HG03575 (cell line): ENCODE measurements around the gene PARD3B.

ENCODE experiments used
- ATAC-seq: cut with Tn5 transposase; IDR thresholded peaks from one replicate; pipeline ENCODE4 v1.9.1; 2021; ENCODE audit not compliant: unreplicated experiment, insufficient number of reproducible peaks, low FRiP score; ENCODE audit errors: extremely low read depth

PARD3B gene

GRCh38 chr2:204846471-204846870 is 301.2 kb downstream of the PARD3B start:
- ATAC-seq: no peak

- no peak for ATAC-seq
Observed at GRCh38 chr2:204849892-204850291, 304.6 kb downstream of the PARD3B start.

GRCh38 chr2:204850581-204850980 is 305.3 kb downstream of the PARD3B start:
- ATAC-seq: no peak

DNA sequence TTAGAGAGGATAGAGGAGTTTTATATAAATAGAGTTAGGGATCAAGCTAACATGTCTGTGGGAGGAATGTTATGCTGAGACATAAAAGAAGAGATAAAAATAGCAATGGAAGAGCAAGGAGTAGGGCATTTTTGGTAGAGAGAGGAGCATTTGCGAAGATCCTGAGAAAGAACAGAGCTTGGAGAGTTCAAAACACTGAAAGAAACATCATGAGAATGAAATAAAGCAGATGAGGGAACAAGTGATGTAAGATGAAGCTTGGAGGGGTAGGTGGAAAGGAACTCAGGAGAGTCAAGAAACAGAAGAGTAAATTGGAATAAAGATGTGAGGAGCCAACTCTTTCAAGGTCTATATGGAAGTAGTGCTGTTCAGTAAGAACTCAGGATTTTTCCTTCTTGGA is 308.6 kb downstream of the PARD3B start:
- ATAC-seq: no peak

DNA sequence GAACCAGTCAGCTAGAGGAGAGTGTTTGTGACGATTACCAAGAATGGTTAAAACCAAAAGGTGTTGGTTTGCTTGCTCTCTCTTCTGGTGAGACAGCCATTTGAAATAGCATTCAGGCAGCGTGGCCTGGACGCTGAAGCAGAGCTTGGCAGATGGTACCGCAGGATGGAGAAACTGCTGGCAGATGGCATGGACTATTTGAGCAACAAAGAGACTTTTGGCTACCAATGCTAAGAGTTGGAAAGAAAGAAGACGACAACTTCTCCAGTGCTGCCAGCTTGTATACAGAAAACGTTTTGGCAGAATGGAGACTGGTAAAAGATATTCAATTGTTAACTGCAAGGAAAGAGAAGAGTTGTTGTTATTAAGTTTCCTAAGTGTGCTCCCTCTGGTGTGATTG is 315.0 kb downstream of the PARD3B start:
- no peak for ATAC-seq

DNA sequence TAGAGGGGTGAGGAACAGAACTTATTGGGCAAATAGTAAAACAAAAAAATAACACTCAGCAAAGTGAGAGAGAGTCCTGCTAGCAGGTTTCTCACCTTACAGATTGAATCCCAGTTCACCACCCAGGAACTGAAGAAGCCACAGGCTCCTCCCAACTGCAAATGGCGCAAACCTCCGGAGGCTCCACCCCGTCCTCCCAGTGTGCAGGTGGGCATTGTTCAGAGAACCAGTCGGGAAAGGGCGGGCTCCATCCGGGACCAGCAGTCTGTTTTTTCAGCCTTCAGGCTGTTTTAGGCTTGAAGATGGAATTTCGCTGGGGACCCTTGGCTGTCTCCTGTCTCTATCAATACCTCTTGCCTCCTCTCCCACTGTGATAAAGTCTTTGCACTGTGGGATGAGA is 317.5 kb downstream of the PARD3B start:
- ATAC-seq: no peak

GRCh38 chr2:204863336-204863735 is 318.1 kb downstream of the PARD3B start:
- ATAC-seq: no peak

DNA sequence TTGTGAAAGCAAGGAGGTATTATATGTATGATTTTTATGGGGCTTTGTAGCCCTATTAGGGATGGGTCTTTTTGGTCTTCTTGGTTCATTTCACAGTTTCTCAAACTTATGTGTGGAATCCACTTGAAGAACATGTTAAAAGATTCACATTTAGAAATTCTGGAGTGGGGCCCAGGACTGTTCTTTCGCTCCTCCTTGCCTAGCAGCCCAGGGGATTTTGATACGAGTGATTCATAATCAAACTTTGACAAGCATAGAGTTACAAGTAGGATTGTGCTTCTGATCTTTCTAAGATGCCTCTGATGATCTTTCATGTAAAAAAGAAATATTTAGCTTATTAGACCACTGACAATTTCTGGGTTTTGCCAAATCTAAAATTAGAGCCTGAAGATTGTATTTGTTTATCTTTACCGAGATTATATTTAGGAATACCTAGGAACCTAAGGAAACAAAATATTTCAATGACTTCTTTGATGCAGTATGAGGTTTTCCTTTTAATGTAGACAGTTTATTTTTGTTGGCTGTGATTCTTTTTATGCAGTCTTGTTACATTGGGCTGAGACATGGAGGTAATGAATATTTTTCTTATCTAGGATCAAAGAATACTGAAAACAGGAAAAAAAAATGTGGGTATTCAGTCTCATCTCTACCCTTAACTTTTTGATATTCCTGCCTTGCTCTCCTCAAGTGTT is 324.0 kb downstream of the PARD3B start:
- ATAC-seq: no peak

DNA sequence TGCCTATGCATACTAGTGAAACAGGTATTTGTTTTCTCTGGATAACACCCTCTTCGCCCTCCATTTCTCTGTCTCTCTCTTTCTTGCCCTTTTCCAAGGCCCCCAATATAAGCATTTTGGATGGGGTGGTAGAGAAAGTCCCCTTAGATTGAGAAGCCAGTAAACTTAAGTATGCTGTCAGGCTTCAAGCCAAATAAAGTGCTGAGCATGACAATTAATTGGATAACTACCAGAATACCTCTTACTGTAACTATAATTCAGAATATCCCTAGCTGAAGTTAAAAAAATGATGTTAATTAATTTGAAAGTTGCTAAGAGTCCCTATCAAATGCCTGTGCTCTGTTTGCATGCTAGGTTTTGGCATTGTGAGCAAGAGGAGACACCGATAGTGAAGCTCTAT is 324.8 kb downstream of the PARD3B start:
- no peak for ATAC-seq

- ATAC-seq: no peak
Observed at GRCh38 chr2:204871231-204871953, 326.1 kb downstream of the PARD3B start.

- ATAC-seq: no peak
Observed at GRCh38 chr2:204876311-204876710, 331.0 kb downstream of the PARD3B start.

DNA sequence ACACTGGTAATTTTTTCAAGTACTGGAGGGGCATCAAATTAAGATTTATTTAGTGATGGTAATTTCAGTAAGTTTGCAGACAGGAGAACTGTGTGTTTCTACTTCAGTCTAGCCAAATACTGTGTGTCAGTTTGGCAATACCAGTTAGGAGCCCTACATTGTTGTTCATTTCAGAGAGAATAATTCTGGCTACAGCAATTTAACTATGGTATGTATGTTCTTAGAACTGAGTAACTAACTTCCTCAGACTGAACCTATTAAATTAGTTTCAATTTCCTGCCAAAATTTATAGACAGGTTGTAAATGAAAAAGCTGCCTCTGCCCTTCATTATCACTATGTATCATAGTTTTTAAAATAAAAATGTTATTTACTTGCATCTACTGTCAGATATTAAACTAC is 332.4 kb downstream of the PARD3B start:
- ATAC-seq: no peak

- ATAC-seq: no peak
Observed at GRCh38 chr2:204880928-204881327, 335.7 kb downstream of the PARD3B start.

GRCh38 chr2:204881655-204882054 is 336.4 kb downstream of the PARD3B start:
- no peak for ATAC-seq

- ATAC-seq: no peak
Observed at GRCh38 chr2:204885747-204886146, 340.5 kb downstream of the PARD3B start.

DNA sequence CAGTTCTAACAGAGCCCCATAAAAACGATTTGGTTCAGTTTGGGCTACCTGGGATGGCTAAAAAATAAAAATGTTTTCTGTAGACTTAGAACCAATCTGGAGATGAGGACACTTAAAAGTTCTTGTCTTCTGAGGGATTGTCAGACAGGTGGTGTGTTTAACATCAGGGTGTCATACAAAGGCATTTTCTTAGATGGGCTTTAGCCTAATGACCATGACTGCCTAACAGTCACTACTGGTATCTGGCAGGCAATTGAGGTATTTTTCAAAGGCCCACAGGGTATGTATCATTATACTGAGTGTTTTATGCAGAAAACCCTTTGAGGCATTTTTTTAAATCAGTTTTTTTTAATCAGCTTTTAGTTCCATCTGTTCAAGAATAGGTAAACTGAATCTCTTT is 341.4 kb downstream of the PARD3B start:
- ATAC-seq: no peak

DNA sequence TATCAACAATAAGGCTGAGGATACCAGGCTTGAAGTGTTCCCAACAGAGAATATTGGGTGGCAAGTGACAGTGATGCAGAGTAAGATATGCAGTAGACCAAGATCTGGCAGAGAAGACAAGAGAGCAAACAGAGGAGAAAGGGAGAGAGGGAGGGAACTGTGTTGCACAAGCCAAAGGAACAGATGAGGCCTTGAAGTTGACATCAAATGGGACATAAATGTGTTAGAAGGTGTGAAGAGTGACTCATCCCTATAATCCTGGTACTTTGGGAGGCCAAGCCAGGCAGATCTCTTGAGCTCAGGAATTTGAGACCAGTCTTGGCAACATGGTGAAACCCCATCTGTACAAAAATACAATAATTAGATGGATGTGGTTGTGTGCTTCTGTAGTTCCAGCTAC is 342.9 kb downstream of the PARD3B start:
- ATAC-seq: no peak

GRCh38 chr2:204890680-204891079 is 345.4 kb downstream of the PARD3B start:
- no peak for ATAC-seq

GRCh38 chr2:204891739-204892138 is 346.5 kb downstream of the PARD3B start:
- ATAC-seq: no peak

- ATAC-seq: no peak
Observed at GRCh38 chr2:204892506-204893255, 347.4 kb downstream of the PARD3B start.
